Measurements from ENCODE around the gene RGPD6. TPM values are rescaled to one million over a fixed set of nuclear protein-coding genes. Genes with fewer than 3 reads are reported as not detected.
A peak's percentile ranks its signal among the peaks of the same experiment; 100 is the strongest.
"Not testable (repeated sequence)": the region's sequence is repeated elsewhere in the genome, so short reads cannot be mapped to it uniquely, and the experiment has no call there.

The RGPD6 gene
- total RNA-seq, 1 experiment from 2014 or later, result 38.4 TPM

- ATAC-seq, result peak; percentile 87
- not testable (repeated sequence) for DNase-seq (ENCODE audit: low read depth, low spot score)
Measured at GRCh38 chr2:110465312-110465711, 111.7 kb downstream of the RGPD6 start.

More at GRCh38 chr2:110465312-110465711, 111.7 kb downstream of the RGPD6 start:
- H3K27ac ChIP-seq (ENCODE audit: low read length); POLR2A ChIA-PET; H3K4me3 ChIP-seq (ENCODE audit: low read depth in 2 of 2, low read length in 2 of 2); CTCF ChIA-PET; intact Hi-C loops (cut with micrococcal nuclease; ENCODE audit: unreplicated experiment); in situ Hi-C loops (cut with HindIII; ENCODE audit: low pct_unique_long_range_greater_than_20kb, low sequenced_read_pairs); H3K36me3 ChIP-seq (ENCODE audit: control insufficient read depth, insufficient read depth, low read length); H3K4me1 ChIP-seq (ENCODE audit: control insufficient read depth, insufficient read depth, low read length); H3K27me3 ChIP-seq (ENCODE audit: control insufficient read depth, insufficient read depth, low read length); H3K9me3 ChIP-seq (ENCODE audit: control insufficient read depth, insufficient read depth, low read depth, low read length); BruUV-seq (replicated peaks): not testable (repeated sequence)

Other genes starting within 250 kb of the RGPD6 start
- gene LIMS4, start 104.4 kb downstream of the RGPD6 start, total RNA-seq (2021; ENCODE audit: unreplicated experiment), result 0.51 TPM
- 91.2 TPM for gene BUB1, start 100.8 kb upstream of the RGPD6 start, total RNA-seq (2021; ENCODE audit: unreplicated experiment)
- 4.9 TPM for gene ACOXL, start 155.4 kb upstream of the RGPD6 start, total RNA-seq (2021; ENCODE audit: unreplicated experiment)

Data from Panc1 (cell line).